SK-N-SH treated with all-trans-retinoic acid at 6 μM for 48 hours (cell line): Measurements from ENCODE around the gene MYL2.

Experiments used
- ESRRG ChIP-seq: fragments of 250-450 bp; sonication (Bioruptor Pico); IDR thresholded peaks from 2 replicates; pipeline ENCODE4 v1.6.1; 2021; ENCODE audit warnings: mild to moderate bottlenecking
- GLIS3 ChIP-seq: fragments of 250-450 bp; sonication (Bioruptor Pico); IDR thresholded peaks from 2 replicates; pipeline ENCODE4 v1.5.0; 2020; ENCODE audit warnings: mild to moderate bottlenecking, moderate library complexity
- ISL1 ChIP-seq: fragments of 250-450 bp; sonication (Bioruptor Pico); IDR thresholded peaks from 2 replicates; pipeline ENCODE4 v2.1.2; 2022; ENCODE audit warnings: mild to moderate bottlenecking, moderate library complexity
- RARB ChIP-seq: fragments of 250-450 bp; sonication (Bioruptor Pico); IDR thresholded peaks from 2 replicates; pipeline ENCODE4 v1.8.0; 2021; ENCODE audit warnings: mild to moderate bottlenecking, moderate library complexity
- TCF4 ChIP-seq: fragments of 250-450 bp; sonication (Bioruptor Pico); IDR thresholded peaks from 2 replicates; pipeline ENCODE4 v1.8.0; 2021; ENCODE audit warnings: mild to moderate bottlenecking, moderate library complexity, borderline replicate concordance
- TOX ChIP-seq: fragments of 250-450 bp; sonication (Bioruptor Pico); IDR thresholded peaks from 2 replicates; pipeline ENCODE4 v1.8.0; 2021; ENCODE audit warnings: mild to moderate bottlenecking, moderate library complexity, borderline replicate concordance
- ZFP3 ChIP-seq: fragments of 250-450 bp; sonication (Bioruptor Pico); IDR thresholded peaks from 2 replicates; pipeline ENCODE4 v1.5.0; 2020; ENCODE audit warnings: mild to moderate bottlenecking, moderate library complexity
- ZNF8 ChIP-seq: fragments of 450-650 bp; formaldehyde crosslinking; IDR thresholded peaks from 2 replicates; pipeline ENCODE4 v1.5.0; 2020; ENCODE audit warnings: mild to moderate bottlenecking, moderate library complexity
- TF ChIP-seq, protein P1 (sequence below): fragments of 250-450 bp; sonication (Bioruptor Pico); IDR thresholded peaks from 2 replicates; pipeline ENCODE4 v1.5.1; 2021; ENCODE audit warnings: mild to moderate bottlenecking, moderate library complexity
- TF ChIP-seq, protein P2 (sequence below): fragments of 250-450 bp; sonication (Bioruptor Pico); IDR thresholded peaks from 2 replicates; pipeline ENCODE4 v1.8.0; 2020; ENCODE audit warnings: mild to moderate bottlenecking, moderate library complexity, borderline replicate concordance
- TF ChIP-seq, protein P3 (sequence below): fragments of 250-450 bp; sonication (Bioruptor Pico); IDR thresholded peaks from 2 replicates; pipeline ENCODE4 v1.5.1; 2020; ENCODE audit warnings: low read depth, mild to moderate bottlenecking, moderate library complexity

DNA sequence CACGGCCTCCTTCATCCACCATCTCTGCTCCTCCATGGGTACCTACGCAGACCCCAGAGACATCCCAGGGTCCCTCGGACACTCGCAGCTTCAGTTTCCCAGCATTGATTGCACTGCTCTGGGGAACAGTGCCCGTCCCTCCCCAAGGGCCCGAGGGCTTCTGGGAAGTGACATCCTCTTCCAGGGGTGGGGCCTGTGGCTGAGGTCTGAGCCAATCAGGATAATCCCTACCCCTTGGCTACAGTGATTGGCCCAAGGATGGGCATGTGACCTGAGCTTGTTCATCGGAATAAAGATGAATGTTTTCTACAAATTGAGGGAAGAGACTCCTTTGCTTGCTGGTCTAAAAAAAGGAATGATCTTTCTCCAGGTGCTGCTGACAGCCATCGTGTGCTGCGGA, 37.3 kb upstream of the MYL2 start:
- TF ChIP-seq, protein P1, sequence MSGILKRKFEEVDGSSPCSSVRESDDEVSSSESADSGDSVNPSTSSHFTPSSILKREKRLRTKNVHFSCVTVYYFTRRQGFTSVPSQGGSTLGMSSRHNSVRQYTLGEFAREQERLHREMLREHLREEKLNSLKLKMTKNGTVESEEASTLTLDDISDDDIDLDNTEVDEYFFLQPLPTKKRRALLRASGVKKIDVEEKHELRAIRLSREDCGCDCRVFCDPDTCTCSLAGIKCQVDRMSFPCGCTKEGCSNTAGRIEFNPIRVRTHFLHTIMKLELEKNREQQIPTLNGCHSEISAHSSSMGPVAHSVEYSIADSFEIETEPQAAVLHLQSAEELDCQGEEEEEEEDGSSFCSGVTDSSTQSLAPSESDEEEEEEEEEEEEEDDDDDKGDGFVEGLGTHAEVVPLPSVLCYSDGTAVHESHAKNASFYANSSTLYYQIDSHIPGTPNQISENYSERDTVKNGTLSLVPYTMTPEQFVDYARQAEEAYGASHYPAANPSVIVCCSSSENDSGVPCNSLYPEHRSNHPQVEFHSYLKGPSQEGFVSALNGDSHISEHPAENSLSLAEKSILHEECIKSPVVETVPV: no peak
- TF ChIP-seq RARB (CRISPR knock-in tag) (no peak), TCF4 (CRISPR knock-in tag) (no peak), TOX (CRISPR knock-in tag) (no peak), ESRRG (CRISPR knock-in tag) (no peak), ZNF8 (no peak), ISL1 (CRISPR knock-in tag) (no peak), ZFP3 (CRISPR knock-in tag) (no peak), GLIS3 (no peak)
- TF ChIP-seq, protein P2, sequence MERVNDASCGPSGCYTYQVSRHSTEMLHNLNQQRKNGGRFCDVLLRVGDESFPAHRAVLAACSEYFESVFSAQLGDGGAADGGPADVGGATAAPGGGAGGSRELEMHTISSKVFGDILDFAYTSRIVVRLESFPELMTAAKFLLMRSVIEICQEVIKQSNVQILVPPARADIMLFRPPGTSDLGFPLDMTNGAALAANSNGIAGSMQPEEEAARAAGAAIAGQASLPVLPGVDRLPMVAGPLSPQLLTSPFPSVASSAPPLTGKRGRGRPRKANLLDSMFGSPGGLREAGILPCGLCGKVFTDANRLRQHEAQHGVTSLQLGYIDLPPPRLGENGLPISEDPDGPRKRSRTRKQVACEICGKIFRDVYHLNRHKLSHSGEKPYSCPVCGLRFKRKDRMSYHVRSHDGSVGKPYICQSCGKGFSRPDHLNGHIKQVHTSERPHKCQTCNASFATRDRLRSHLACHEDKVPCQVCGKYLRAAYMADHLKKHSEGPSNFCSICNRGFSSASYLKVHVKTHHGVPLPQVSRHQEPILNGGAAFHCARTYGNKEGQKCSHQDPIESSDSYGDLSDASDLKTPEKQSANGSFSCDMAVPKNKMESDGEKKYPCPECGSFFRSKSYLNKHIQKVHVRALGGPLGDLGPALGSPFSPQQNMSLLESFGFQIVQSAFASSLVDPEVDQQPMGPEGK: no peak
- TF ChIP-seq, protein P3, sequence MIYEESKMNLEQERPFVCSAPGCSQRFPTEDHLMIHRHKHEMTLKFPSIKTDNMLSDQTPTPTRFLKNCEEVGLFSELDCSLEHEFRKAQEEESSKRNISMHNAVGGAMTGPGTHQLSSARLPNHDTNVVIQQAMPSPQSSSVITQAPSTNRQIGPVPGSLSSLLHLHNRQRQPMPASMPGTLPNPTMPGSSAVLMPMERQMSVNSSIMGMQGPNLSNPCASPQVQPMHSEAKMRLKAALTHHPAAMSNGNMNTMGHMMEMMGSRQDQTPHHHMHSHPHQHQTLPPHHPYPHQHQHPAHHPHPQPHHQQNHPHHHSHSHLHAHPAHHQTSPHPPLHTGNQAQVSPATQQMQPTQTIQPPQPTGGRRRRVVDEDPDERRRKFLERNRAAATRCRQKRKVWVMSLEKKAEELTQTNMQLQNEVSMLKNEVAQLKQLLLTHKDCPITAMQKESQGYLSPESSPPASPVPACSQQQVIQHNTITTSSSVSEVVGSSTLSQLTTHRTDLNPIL (CRISPR knock-in tag): no peak
